Midbrain (tissue), 1 donor: Measurements from ENCODE around the gene DYNLT5.
"Not testable (repeated sequence)": the region's sequence is repeated elsewhere in the genome, so short reads cannot be mapped to it uniquely, and the experiment has no call there.

ENCODE experiments used
- DNase-seq: peaks from one replicate; lab custom pipeline; 2025; lab: John Stamatoyannopoulos, UW

Gene DYNLT5, protein sequence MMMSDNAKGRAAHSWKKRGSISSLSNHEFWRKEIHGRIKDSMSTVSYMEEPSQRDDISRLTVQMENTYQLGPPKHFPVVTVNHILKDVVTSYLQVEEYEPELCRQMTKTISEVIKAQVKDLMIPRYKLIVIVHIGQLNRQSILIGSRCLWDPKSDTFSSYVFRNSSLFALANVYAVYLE

DNA sequence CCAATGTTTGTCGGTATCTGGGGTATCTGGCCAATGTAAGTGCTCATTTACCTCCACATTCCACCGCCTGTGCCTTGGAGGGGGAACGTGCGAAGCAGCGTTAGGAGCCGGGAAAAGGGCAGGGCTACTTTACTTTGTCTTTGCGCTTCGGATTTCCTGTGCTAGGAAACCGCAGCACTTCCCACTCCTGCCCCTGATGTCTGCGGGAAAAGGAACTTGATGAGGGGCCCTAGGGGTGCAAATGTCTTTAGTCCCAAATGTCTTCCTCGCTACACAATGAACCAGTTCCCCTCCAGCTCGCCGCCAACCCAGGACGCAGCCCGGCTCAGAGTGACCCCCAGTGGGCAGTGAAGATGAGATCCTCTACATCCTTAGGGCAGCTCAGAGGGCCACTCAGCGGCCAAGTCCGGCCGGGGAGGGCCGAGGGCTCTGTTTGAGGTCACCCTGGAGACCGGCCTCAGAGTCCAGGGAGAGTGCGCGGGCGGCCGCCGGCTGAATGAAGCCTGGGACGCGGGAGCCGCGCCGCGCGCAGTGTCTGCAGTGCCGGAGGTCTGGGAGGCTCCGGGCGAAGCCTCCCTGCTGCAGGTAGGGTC lies at the start of gene DYNLT5:
Gene DYNLT5, plus strand, starts transcription at position 460 of the 593 bp plus-strand sequence. CDS start 2,200 bp downstream, outside the sequence.
- peak; percentile 35 for DNase-seq

DNA sequence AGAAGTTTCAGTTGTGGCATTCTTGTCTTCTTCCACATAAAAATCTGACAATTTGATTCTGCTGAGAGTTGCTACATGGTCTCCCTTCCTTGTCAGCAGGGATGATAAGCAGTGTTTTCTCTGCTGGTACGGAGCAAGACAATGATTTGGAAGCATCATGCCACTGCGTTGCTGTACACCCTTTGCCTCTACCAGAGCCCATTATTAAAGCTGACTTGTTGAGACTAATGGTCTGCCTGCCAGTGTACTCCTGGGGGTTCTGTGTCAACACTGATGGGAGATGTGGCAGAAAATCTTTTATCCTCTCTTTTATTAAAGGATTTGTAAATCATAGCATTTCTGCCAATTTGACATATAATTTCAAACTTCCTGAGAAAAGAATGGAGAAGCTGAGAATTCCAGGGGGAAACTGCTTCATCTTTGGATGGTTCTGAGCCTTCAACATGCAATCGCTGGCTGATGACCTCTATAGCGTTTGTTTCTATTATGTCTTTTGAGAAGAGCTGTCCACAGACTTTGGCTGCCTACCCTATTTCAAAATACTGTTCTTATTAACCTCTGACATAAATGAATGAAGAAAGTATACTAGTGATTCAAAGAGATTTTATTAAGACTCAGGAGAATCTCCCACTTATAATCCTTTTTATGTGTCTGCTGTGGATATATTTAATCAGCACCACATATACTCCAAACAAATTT lies 47.9 kb upstream of the DYNLT5 start:
- no peak for DNase-seq

DNA sequence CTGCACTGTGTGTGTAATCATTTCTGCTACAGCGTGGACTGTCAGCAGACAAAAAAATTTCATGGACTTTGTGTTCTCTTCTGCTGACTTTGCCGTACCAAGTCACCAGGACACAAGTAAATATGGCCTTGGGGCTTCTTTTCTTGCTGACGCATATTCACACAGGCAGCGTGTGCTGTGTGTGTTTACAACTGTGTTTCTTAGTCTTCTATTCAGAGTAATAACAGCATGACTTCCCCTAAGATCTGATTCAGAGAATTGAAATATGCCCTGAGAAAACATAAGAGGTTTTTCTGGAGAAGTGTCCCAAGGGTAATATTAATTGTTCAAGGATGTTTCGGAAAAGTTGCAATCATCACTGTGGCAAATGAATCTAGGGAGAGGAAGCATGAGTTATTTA lies 47.1 kb upstream of the DYNLT5 start:
- DNase-seq: no peak

- no peak for DNase-seq
Measured at GRCh38 chr1:66711420-66711819, 40.8 kb upstream of the DYNLT5 start.

DNA sequence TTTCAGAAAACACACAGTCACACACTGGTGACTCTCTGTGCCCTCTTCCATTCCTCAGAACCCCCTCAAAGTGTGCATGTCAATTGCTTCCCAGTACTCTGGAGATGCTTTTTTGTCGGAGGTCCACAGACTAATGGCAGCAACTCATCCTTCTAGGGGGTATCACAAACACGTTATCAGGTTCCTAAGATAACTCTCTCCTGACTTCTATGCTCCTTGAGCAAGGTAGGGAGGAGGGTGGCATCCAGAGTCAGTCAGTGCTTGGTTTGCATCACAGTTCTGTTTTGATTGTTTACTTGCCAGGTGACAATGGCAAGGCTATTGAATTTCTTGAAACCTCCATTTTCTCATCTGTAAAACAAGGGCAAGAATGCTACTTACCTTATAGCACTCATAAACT lies 39.4 kb upstream of the DYNLT5 start:
- no peak for DNase-seq

- DNase-seq: no peak
Measured at GRCh38 chr1:66723985-66724384, 28.3 kb upstream of the DYNLT5 start.

DNA sequence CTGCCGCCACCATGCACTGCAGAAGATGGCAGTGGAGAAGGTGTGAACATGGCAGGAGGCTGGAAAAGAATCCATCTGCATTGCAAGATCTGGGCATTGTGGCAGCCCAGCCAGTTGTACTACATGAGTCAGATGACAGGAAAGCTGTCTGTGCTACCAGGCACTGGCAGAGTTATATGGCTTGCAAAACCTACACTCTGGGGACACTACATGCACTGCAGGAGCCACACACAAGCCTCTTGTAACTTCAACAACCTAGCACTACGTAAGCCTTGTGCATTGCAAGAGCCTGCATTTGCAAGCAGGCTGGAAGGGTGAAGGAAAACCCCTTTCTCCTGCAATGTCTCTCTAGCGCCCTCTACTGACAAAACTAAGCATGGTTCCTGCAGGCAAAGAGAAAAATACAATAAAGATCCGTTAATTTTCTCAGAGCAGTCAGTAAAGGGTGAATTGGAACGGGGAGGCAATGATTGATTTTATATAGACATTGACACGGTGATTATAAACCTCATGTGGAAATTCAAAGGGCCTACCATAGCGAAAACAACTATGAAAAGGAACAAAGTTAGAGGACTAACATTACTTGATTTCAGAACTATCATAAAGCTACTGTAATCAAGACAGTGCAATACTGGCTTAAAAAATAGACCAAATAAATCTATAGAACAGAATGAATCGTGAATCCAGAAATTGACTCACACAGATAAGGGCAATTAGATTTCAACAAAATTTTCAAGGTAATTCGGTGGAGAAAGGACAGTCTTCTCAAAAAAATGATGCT lies 26.2 kb upstream of the DYNLT5 start:
- peak; percentile 82 for DNase-seq

DNA sequence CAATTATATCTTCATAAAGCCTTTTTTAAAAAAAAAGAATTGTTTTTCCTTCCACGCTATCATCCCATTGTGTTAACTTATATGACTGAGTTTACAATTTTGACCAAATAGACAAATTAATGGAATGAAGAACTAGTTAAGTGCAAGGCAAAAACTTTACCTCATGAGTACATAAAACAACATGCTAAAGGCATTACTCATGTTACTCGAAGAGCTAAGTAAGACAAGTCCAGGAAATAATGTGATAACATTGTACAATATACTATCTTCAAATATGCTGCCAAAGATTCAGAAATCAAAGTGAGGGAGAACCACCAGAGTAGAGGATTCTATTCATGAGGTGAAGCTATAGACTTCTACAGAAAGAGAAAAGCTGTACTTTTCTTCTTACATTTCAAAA lies 24.2 kb upstream of the DYNLT5 start:
- no peak for DNase-seq

GRCh38 chr1:66728716-66729115 lies 23.5 kb upstream of the DYNLT5 start:
- not testable (repeated sequence) for DNase-seq

- DNase-seq: no peak
Measured at GRCh38 chr1:66729119-66729518, 23.1 kb upstream of the DYNLT5 start.

GRCh38 chr1:66729523-66729922 lies 22.7 kb upstream of the DYNLT5 start:
- no peak for DNase-seq

DNA sequence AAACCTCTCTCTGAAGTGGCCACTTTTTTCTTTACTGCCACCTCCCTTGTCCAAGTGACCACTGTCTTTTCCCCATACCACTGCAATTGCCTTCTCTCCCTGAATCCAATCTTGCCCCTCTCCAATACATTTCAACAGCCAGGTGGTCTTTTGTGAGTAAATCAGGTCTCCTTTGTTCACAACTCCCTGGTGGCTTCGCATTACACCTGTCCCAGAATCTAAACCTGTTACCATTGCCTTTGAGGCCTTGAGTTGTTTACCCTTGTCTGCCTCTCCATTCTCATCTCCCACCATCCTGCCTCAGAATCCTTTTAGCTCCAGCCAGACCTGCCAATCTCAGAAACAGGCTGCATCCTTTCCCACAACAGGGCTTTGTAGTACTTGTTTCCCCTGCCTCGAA lies 21.8 kb upstream of the DYNLT5 start:
- DNase-seq: no peak

DNA sequence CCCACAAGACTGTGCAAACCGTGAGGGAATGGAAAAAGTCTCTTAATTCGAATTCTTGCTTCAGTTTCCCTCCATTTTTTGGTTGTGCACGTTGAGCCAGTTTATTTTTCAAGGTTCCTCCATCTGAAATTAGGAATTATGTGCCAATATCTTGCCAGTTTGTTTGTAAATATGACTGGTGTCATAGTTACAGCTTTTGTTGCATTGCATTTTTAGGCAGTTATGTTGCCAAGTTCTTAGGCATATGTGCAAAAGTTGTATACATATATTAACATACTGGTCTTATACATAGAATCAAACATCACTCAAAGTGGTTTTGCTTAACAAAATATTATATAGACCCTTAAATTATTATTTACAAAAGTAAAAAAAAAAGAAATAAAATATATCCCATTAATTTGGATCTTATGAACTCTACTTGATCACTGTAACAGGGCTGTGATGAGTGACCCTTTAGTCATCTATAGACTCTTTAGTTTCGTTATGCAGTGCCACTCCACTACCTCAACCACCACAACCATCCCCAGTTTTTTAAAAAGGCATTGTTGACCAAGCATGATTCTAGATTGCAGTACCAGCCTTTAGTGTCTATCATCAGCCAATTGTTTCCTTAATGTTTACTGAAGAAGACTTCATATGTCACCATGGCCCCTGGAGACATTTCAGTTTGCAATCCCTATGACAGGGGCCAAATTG lies 20.9 kb upstream of the DYNLT5 start:
- DNase-seq: no peak

DNA sequence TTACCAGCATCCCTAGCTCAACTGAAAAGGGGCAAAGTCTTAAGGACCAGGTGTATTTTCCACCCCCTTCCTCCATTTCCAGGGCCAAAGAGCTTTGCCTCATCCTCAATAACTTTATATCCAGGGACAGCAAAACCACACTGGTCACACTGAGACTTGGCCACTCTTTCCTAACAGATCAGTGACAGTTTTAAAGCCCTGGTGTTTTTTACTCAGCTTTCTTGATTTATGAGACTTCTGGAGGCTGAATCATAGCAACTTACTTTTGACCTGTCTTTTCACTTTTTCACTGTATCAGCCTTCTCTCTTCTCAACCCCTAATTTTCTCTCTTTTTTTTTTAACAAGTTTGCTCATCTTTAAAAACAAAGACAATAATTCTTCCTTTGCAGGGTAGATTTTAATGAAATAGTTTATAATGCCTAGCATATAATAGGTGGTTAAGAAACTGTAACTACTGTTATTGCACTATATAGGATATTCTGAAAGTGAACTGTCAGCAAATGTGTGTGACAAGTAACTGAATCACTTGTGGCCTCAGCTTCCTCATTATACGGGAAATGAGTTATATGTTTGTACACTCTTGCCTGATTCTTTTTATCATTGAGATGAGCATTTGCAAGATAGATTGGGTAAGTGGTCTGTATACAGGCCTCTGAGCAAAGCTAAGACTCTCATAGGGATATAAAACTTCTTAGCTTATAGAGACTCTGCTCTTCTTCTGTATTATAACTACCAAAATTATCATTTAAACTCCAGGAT lies 19.7 kb upstream of the DYNLT5 start:
- DNase-seq: no peak

- no peak for DNase-seq
Measured at GRCh38 chr1:66733348-66734017, 18.8 kb upstream of the DYNLT5 start.

DNA sequence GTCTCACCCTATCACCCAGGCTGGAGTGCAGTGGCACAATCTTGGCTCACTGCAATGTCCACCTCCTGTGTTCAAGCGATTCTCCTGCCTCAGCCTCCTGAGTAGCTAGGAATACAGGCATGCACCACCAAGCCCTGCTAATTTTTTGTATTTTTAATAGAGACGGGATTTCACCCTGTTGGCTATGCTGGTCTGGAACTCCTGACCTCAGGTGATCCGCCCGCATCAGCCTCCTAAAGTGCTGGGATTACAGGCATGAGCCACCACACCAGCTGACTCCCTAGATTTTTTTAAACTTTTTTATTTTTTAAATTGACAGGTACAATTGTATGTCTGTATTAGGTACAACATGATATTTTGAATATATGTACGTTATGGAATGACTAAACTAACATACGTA lies 17.7 kb upstream of the DYNLT5 start:
- not testable (repeated sequence) for DNase-seq

GRCh38 chr1:66737836-66738235 lies 14.4 kb upstream of the DYNLT5 start:
- no peak for DNase-seq

DNA sequence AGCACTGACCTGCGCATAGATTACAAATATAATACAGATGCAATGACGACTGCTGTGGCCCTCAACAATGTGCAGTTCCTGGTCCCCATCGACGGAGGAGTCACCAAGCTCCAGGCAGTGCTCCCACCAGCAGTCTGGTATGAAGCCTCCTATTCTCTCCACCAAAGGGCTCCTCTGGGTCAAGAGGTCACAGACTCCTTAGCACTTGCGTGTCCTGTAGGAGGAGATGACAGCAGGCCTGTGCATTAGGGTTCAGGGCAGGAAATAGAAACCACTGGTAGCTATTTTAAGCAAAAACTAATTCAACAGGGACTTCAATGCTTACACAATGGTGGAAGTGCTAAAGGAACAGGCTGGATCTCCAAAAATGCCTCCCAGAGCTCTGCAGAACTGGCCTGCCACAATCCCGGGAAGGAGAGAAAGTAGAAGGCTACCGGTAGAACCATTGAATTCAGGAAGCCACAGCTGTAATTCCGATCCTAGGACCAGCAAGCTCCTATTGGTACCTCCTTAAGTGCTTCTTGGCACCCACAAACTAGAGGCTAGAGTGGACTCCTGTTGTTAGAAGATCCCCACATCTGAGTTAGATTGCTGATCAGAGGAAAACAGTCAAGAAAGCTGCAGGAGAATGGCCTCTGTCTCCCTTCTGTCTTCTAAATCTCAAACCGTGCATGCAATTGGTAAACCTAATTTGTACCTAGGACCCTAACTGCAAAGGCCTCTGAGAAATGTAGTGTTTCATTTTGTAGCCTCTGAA lies 12.7 kb upstream of the DYNLT5 start:
- DNase-seq: no peak

DNA sequence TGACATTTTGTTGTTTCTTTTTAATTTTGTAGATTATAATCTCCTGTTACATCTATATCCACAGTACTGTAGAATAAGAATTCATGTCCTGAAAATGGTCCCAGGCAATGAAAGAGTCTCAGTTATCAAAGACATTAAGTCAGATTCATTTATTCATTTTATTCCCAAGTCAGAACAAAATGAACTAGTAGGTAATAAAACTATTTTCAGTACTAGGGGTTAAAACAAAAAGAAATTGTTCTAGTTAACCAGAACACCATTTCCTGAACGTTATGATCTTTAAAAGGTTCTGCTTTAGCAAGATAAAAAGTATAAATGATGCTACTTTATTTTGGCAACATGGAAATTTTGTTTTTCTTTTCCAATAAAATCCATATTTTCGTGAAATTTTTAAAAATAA lies 6.8 kb upstream of the DYNLT5 start:
- no peak for DNase-seq

GRCh38 chr1:66747501-66747900 lies 4.8 kb upstream of the DYNLT5 start:
- DNase-seq: no peak
